ENCODE data around the gene ITGA8.

DNA sequence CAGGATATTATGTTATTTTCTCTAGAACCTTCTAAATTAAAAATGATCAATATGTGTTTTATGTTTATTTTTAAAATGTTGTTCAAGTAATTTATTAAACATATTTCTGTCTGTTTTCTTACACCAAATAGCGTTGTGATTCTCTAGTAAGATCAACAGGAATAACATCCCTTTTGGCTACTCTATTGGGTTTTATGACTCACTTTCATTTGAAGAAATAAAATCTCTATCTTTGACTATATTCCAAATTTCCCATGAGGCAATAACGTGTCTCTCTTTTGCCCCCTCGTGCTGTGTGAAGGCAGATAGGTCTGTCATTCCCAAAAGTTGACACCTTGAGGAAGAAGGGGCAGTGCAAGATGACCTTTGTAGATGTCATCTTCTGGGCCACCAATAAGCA, 40.9 kb downstream of the ITGA8 start:
- TF ChIP-seq RAD21 (CRISPR knock-in tag; IDR thresholded peaks at IDR 0.05): no peak
- no peak for TF ChIP-seq RFX5 (IDR thresholded peaks at IDR 0.05; ENCODE audit: low read depth, low read length)
- no peak for TF ChIP-seq POLR2A (IDR thresholded peaks at IDR 0.05; ENCODE audit: insufficient read depth in 1 of 2, low read depth in 2 of 2, low read length in 2 of 2)
- TF ChIP-seq ETV6 (CRISPR knock-in tag; conservative IDR thresholded peaks at IDR 0.05): no peak
- no peak for TF ChIP-seq ATF6 (CRISPR knock-in tag; conservative IDR thresholded peaks at IDR 0.05)
- TF ChIP-seq EZH2 (conservative IDR thresholded peaks at IDR 0.05; ENCODE audit: low read depth, low read length): no peak

All from HepG2 (cell line).